GM10248 (cell line): ENCODE measurements around the gene MBD2.
A peak's percentile ranks its signal among the peaks of the same experiment; 100 is the strongest.
"Not testable (repeated sequence)": the region's sequence is repeated elsewhere in the genome, so short reads cannot be mapped to it uniquely, and the experiment has no call there.

Experiments
- CTCF ChIA-PET: fragments of 300-600 bp; sonication (Branson Sonifier 250); formaldehyde crosslinking; extraction: SDS; loops from one replicate; lab custom pipeline; 2021; ENCODE audit warnings: antibody characterized with exemption; lab: Yijun Ruan, JAX
- POLR2A ChIA-PET: fragments of 350-650 bp; sonication (Branson Sonifier 250); formaldehyde crosslinking; extraction: SDS; loops from one replicate; lab custom pipeline; 2020; ENCODE audit warnings: antibody characterized with exemption; lab: Yijun Ruan, JAX
- DNase-seq: peaks from one replicate; pipeline ENCODE4 v3.0.0; 2012; ENCODE audit errors: extremely low spot score
- CTCF ChIP-seq: IDR thresholded peaks from 2 replicates; pipeline ENCODE4 v1.5.1; 2012; ENCODE audit warnings: mild to moderate bottlenecking, low read depth; ENCODE audit errors: extremely low read depth, missing control alignments, control extremely low read depth

The MBD2 gene

GRCh38 chr18:54229421-54230059 is 5.1 kb upstream of the MBD2 start:
- ChIA-PET POLR2A (no interaction called here), CTCF (interaction anchor here (0.9 to 1.7 kb wide), 4 partner anchors 9 to 21 kb away, joined by 3 to 5 read pairs (median 4); no protein-coding TSS in a partner anchor)
- DNase-seq, result peak; percentile 45
- no peak for TF ChIP-seq CTCF

GRCh38 chr18:54228364-54228763 is 3.9 kb upstream of the MBD2 start:
- no peak for TF ChIP-seq CTCF
- ChIA-PET CTCF (no interaction called here), POLR2A (no interaction called here)
- no peak for DNase-seq

GRCh38 chr18:54223568-54224241 is 764 bp downstream of the MBD2 start:
- ChIA-PET CTCF (interaction anchor here (0.8 to 2.8 kb wide), 13 partner anchors 9 to 134 kb away, joined by 3 to 37 read pairs (median 5); partner anchors contain the start of genes C18orf54, POLI and STARD6), POLR2A (interaction anchor here (1.0 kb wide), 1 partner anchor 24 kb away, joined by 3 read pairs; no protein-coding TSS in a partner anchor)
- no peak for DNase-seq
- TF ChIP-seq CTCF, result no peak

GRCh38 chr18:54222922-54223567 is 1.4 kb downstream of the MBD2 start:
- DNase-seq, result no peak
- ChIA-PET POLR2A (interaction anchor here (1.0 kb wide), 1 partner anchor 24 kb away, joined by 3 read pairs; no protein-coding TSS in a partner anchor), CTCF (interaction anchor here (0.7 to 2.8 kb wide), 19 partner anchors 9 to 164 kb away, joined by 3 to 37 read pairs (median 4); partner anchors contain the start of genes C18orf54, POLI and STARD6)
- TF ChIP-seq CTCF, result peak; percentile 21

- no peak for TF ChIP-seq CTCF
- no peak for DNase-seq
- POLR2A ChIA-PET, result interaction anchor here (0.5 kb wide), 1 partner anchor 10 kb away, joined by 3 read pairs; no protein-coding TSS in a partner anchor
- CTCF ChIA-PET, result interaction anchor here (0.7 to 2.0 kb wide), 6 partner anchors 11 to 137 kb away, joined by 3 to 11 read pairs (median 4); partner anchors contain the start of genes C18orf54 and STARD6
Observed at GRCh38 chr18:54220406-54220805, 4.1 kb downstream of the MBD2 start.

GRCh38 chr18:54218803-54219202 is 5.7 kb downstream of the MBD2 start:
- CTCF ChIA-PET, result interaction anchor here (0.8 to 1.5 kb wide), 7 partner anchors 12 to 66 kb away, joined by 3 to 4 read pairs (median 3); no protein-coding TSS in a partner anchor

More at GRCh38 chr18:54218803-54219202, 5.7 kb downstream of the MBD2 start:
- POLR2A ChIA-PET, DNase-seq: not testable (repeated sequence)
